Nephron progenitor cell (in vitro differentiated cells): ENCODE results near the gene SERINC4.
"Not testable (repeated sequence)": the region's sequence is repeated elsewhere in the genome, so short reads cannot be mapped to it uniquely, and the experiment has no call there.

Experiments
- DNase-seq: peaks from one replicate; pipeline ENCODE4 v3.0.0; 2021
- H3K27ac Mint-ChIP-seq: 2 replicates; pipeline ENCODE4 v1.8.0; 2021; ENCODE audit warnings: mild to moderate bottlenecking, moderate library complexity, mixed read lengths
- H3K27me3 Mint-ChIP-seq: 2 replicates; pipeline ENCODE4 v1.8.0; 2021; ENCODE audit warnings: mild to moderate bottlenecking, low read depth, mixed read lengths; ENCODE audit not compliant: poor library complexity
- H3K36me3 Mint-ChIP-seq: 2 replicates; pipeline ENCODE4 v1.8.0; 2021; ENCODE audit warnings: low read depth, mixed read lengths
- H3K4me1 Mint-ChIP-seq: 2 replicates; pipeline ENCODE4 v1.8.0; 2021; ENCODE audit warnings: mixed read lengths
- H3K4me3 Mint-ChIP-seq: 2 replicates; pipeline ENCODE4 v1.8.0; 2021; ENCODE audit warnings: mild to moderate bottlenecking, moderate library complexity, mixed read lengths
- H3K9me3 Mint-ChIP-seq: 2 replicates; pipeline ENCODE4 v1.8.0; 2021; ENCODE audit warnings: mild to moderate bottlenecking, moderate library complexity, mixed read lengths
- TF ChIP-seq, protein P1 (sequence below): fragments of 200-600 bp; sonication (generic); IDR thresholded peaks from 2 replicates; pipeline ENCODE4 v1.5.0; 2021; ENCODE audit warnings: antibody characterized with exemption

Gene SERINC4

DNA sequence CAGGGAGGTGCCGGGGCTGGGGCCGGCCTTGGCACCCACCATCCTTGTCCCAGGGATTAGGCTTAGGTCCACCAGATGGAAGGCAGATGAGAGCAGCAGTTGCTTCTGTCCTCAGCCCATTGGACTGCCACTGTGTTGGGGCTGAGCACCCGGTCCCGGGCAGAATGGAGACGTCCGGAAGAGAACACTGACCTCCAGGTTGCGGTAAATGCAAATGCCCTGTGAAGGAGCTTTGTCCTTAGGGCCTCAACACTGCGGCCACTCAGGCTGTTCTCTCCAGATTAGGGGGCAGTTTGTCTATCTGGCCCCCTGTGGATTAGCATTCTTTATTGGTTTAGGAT is at the start of gene SERINC4:
TSS of gene SERINC4 (minus strand) at position 276 of the 341 bp plus-strand sequence. CDS start at position 42, 234 bp downstream.
- Mint-ChIP-seq H3K27ac (peak within 1 kb of the TSS; percentile 99), H3K9me3 (no peaks in the 10 kb centered on the region), H3K27me3 (no peaks in the 10 kb centered on the region), H3K4me3 (peak within 1 kb of the TSS; percentile 99), H3K36me3 (peaks cover 65% of the 10 kb centered on the region), H3K4me1 (peaks cover 63% of the 10 kb centered on the region)
- no peak for DNase-seq
- TF ChIP-seq, protein P1, sequence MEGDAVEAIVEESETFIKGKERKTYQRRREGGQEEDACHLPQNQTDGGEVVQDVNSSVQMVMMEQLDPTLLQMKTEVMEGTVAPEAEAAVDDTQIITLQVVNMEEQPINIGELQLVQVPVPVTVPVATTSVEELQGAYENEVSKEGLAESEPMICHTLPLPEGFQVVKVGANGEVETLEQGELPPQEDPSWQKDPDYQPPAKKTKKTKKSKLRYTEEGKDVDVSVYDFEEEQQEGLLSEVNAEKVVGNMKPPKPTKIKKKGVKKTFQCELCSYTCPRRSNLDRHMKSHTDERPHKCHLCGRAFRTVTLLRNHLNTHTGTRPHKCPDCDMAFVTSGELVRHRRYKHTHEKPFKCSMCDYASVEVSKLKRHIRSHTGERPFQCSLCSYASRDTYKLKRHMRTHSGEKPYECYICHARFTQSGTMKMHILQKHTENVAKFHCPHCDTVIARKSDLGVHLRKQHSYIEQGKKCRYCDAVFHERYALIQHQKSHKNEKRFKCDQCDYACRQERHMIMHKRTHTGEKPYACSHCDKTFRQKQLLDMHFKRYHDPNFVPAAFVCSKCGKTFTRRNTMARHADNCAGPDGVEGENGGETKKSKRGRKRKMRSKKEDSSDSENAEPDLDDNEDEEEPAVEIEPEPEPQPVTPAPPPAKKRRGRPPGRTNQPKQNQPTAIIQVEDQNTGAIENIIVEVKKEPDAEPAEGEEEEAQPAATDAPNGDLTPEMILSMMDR = no peak

DNA sequence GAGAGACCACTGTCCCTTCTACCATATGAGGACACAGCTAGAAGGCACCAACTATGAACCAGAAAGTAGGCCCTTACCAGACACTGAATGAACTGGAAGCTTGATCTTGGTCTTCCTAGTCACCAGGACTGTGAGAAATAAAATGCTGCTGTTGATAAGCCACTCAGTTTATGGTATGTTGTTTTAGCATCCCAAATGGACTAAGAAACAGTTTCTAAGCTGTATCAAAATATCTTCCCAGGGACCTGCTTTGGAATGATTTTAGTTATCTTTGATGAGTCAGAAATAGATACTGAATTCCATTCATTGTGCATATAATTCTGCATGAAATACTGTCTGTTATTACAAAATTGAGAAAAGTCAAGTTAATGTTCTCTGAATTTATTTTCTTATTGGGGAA is 45.4 kb upstream of the SERINC4 start:
- Mint-ChIP-seq H3K4me1 (no peaks in the 10 kb centered on the region), H3K27me3 (no peaks in the 10 kb centered on the region), H3K36me3 (peaks cover 27% of the 10 kb centered on the region), H3K27ac (no peak overlapping the region), H3K9me3 (no peaks in the 10 kb centered on the region), H3K4me3 (no peak overlapping the region)
- TF ChIP-seq, protein P1 = no peak
- DNase-seq = no peak

DNA sequence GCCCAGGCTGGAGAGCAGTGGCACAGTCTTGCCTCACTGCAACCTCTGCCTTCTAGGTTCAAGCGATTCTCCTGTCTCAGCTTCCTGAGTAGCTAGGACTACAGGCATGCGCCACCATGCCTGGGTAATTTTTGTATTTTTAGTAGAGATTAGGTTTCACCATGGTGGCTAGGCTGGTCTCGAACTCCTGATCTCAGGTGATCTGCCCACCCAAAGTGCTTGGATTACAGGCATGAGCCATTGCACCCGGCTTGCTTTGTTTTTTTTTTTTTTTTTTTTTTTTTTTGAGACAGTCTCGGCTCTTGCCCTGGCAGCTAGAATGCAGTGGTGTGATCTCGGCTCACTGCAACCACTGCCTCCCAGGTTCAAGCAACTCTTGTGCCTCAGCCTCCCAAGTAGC is 32.5 kb upstream of the SERINC4 start:
- H3K9me3 Mint-ChIP-seq, H3K4me3 Mint-ChIP-seq, DNase-seq, H3K27me3 Mint-ChIP-seq: not testable (repeated sequence)
- Mint-ChIP-seq H3K27ac (peak overlapping the region; percentile 47), H3K36me3 (peaks cover 51% of the 10 kb centered on the region), H3K4me1 (peaks cover 21% of the 10 kb centered on the region)

DNA sequence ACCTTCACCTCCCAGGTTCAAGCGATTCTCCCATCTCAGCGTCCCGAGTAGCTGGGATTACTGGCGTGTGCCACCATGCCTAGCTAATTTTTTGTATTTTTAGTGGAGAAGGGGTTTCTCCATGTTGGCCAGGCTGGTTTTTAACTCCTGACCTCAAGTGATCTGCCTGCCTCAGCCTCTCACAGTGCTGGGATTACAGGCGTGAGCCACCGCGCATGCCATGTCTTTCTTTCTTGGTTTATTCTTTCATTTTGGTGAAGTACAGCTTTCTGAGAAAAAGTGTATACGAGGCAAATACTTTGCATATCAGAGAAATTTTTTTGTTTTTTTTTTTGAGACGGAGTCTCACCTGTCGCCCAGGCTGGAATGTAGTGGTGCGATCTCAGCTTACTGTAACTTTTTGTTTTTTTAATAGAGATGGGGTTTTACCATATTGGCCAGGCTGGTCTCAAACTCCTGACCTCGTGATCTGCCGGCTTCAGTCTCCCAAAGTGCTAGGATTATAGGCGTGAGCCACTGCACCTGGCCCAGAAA is 31.6 kb upstream of the SERINC4 start:
- H3K27ac Mint-ChIP-seq, H3K4me3 Mint-ChIP-seq, H3K9me3 Mint-ChIP-seq, H3K27me3 Mint-ChIP-seq, DNase-seq: not testable (repeated sequence)
- H3K4me1 Mint-ChIP-seq = peaks cover 29% of the 10 kb centered on the region
- peaks cover 51% of the 10 kb centered on the region for H3K36me3 Mint-ChIP-seq

DNA sequence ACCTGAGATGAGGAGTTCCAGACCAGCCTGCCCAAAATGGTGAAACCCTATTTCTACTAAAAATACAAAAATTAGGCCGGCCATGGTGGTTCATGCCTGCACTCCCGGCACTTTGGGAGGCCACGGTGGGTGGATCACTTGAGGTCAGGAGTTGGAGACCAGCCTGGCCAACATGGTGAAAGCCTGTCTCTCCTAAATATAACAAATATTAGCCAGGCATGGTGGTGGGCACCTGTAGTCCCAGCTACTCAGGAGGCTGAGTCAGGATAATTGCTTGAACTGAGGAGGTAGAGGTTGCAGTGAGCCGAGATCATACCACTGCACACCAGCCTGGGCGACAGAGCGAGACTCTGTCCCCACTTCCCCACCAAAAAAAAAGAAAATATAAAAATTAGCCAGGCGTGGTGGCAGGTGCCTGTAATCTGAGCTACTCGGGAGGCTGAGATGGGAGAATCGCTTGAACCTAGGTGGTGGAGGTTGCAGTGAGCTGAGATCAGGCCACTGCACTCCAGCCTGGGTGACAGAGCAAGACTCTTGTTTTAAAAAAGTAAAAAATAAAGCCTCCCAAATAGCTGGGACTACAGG is 30.8 kb upstream of the SERINC4 start:
- Mint-ChIP-seq H3K4me1 (peaks cover 29% of the 10 kb centered on the region), H3K36me3 (peaks cover 46% of the 10 kb centered on the region)
- DNase-seq, H3K27me3 Mint-ChIP-seq, H3K27ac Mint-ChIP-seq, H3K9me3 Mint-ChIP-seq, H3K4me3 Mint-ChIP-seq: not testable (repeated sequence)

DNA sequence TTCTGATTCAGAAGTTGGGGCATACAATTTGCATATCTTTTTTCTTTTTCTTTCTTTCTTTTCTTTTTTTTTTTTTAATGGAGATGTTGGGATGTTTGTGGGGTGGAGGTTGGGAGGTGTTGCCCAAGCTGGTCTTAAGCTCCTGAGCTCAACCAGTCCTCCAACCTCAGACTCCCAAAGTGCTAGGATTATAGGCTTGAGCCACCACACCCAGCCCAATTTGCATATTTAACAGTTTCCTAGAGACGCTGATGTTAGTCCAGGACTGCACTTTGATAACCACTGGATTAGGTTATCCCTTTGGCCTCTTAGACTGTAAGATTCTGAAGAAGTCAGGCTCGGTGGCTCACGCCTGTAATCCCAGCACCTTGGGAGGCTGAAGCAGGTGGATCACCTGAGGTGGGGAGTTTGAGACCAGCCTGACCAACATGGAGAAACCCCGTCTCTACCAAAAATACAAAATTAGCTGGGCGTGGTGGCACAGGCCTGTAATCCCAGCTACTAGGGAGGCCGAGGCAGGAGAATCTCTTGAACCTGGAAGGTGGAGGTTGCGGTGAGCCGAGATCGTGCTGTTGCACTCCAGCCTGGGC is 30.0 kb upstream of the SERINC4 start:
- H3K4me3 Mint-ChIP-seq, H3K27me3 Mint-ChIP-seq, DNase-seq, H3K27ac Mint-ChIP-seq: not testable (repeated sequence)
- peaks cover 42% of the 10 kb centered on the region for H3K36me3 Mint-ChIP-seq
- peaks cover 12% of the 10 kb centered on the region for H3K9me3 Mint-ChIP-seq
- peaks cover 29% of the 10 kb centered on the region for H3K4me1 Mint-ChIP-seq

DNA sequence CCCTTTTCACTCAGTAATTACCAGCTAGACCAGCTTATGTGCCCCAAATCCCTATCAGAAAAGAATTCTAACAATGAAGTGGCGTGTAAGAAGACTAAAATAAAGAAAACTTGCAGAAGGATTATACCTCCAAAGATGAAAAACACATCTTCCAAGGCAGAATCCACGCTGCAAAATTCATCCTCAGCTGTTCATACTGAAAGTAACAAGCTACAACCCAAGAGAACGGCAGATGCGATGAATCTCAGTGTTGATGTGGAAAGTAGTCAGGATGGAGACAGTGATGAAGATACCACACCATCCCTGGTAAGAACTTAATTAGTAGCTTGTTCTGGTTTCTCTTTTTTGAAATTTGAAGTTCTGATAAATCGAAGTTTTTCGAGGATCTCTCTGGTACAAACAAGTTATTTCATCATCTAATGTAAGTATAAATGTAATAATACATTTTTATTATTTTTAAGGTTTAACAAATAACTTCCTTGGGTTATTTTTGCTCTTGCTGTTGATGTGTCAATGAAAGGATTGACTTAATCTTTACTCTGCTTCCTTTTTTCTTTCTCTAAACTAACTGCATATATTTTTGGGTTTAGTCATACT is 28.1 kb upstream of the SERINC4 start:
- Mint-ChIP-seq H3K4me3 (peak overlapping the region; percentile 79), H3K36me3 (peaks cover 38% of the 10 kb centered on the region), H3K9me3 (peaks cover 20% of the 10 kb centered on the region), H3K4me1 (peaks cover 36% of the 10 kb centered on the region), H3K27me3 (peaks cover 5% of the 10 kb centered on the region), H3K27ac (peak overlapping the region; percentile 39)
- TF ChIP-seq, protein P1 = no peak
- no peak for DNase-seq
